ENCODE results near the gene ARHGEF11. TPM values are rescaled to one million over a fixed set of nuclear protein-coding genes. Genes with fewer than 3 reads are reported as not detected.

The ARHGEF11 gene
- total and polyA plus RNA-seq, 2 donors (not counting 1 experiment from before 2014, with no cell fraction given): 1.0 to 4.6 TPM

DNA sequence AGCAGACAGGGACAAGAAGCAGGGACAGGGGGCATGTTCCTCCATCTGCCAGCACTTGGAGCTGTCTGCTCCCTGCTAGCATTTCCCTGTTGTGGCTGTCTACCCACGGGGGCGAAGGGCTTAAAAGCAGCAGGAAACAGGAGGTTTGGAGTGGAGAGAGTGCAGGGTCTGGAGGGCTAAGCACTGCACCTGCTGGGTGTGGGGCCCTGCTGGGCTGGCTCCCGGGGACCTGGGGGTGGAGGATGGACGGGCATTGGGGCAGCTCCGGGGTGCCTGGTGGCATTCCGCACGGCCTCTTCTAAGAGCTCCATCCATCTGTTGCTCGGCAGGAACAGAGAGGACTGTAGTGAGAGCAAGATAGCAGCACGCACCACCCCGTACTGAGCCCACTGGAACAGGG is 103.9 kb downstream of the ARHGEF11 start:
- 93% methylated on average over 10 of the region's 10 CpGs for WGBS (ENCODE audit: insufficient coverage)
- Histone ChIP-seq H2AFZ (ENCODE audit: insufficient read depth, low read depth, low read length, poor library complexity, severe bottlenecking) (no peak overlapping the region), H3K27ac (ENCODE audit: low read length in 2 of 2) (no peak overlapping the region), H4K20me1 (ENCODE audit: control insufficient read depth, insufficient read depth, low read length, poor library complexity, severe bottlenecking) (no peaks in the 10 kb centered on the region), H3K9ac (ENCODE audit: low read length) (no peak overlapping the region), H3K36me3 (replicated peaks in 1 of 2; ENCODE audit: control extremely low read depth in 1 of 2, control insufficient read depth in 1 of 2, extremely low read depth in 1 of 2, insufficient read depth in 2 of 2, low read length in 1 of 2) (peaks cover 0 to 3% of the 10 kb centered on the region in 2 experiments), H3K79me2 (ENCODE audit: control insufficient read depth, insufficient read depth, low read length) (no peaks in the 10 kb centered on the region), H3K4me1 (ENCODE audit: control insufficient read depth in 2 of 2, insufficient read depth in 2 of 2, low read length in 2 of 2) (no peaks in the 10 kb centered on the region), H3K27me3 (replicated peaks in 1 of 4; ENCODE audit: control extremely low read depth in 1 of 4, control insufficient read depth in 3 of 4, insufficient read depth in 4 of 4, low read length in 3 of 4) (no peaks in the 10 kb centered on the region), H3K4me2 (replicated peaks; ENCODE audit: low read depth, low read length, poor library complexity, severe bottlenecking) (no peak overlapping the region), H3K9me3 (ENCODE audit: control extremely low read depth in 1 of 3, control insufficient read depth in 2 of 3, insufficient read depth in 1 of 3, low read length in 2 of 3) (no peaks in the 10 kb centered on the region), H3K4me3 (ENCODE audit: control extremely low read depth in 1 of 5, extremely low read depth in 1 of 5, insufficient read depth in 1 of 5, low read depth in 2 of 5, low read length in 4 of 5) (no peak overlapping the region)
- intact Hi-C loops (cut with micrococcal nuclease): no loop called here
- Mint-ChIP-seq H3K27ac (no peak overlapping the region), H3K4me1 (no peaks in the 10 kb centered on the region), H3K27me3 (peaks cover 4% of the 10 kb centered on the region), H3K9me3 (ENCODE audit: insufficient read depth) (no peaks in the 10 kb centered on the region), H3K4me3 (no peak overlapping the region)
- no peak for ATAC-seq (ENCODE audit: low read depth)
- TF ChIP-seq, protein P1, sequence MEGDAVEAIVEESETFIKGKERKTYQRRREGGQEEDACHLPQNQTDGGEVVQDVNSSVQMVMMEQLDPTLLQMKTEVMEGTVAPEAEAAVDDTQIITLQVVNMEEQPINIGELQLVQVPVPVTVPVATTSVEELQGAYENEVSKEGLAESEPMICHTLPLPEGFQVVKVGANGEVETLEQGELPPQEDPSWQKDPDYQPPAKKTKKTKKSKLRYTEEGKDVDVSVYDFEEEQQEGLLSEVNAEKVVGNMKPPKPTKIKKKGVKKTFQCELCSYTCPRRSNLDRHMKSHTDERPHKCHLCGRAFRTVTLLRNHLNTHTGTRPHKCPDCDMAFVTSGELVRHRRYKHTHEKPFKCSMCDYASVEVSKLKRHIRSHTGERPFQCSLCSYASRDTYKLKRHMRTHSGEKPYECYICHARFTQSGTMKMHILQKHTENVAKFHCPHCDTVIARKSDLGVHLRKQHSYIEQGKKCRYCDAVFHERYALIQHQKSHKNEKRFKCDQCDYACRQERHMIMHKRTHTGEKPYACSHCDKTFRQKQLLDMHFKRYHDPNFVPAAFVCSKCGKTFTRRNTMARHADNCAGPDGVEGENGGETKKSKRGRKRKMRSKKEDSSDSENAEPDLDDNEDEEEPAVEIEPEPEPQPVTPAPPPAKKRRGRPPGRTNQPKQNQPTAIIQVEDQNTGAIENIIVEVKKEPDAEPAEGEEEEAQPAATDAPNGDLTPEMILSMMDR (IDR thresholded peaks at IDR 0.05): no peak
- no peak for TF ChIP-seq EZH2 (IDR thresholded peaks at IDR 0.05; ENCODE audit: borderline replicate concordance, insufficient read depth, low read depth, low read length, poor library complexity, severe bottlenecking)
- no peak for DNase-seq
- POLR2A ChIA-PET: no interaction called here
- CTCF ChIA-PET: no interaction called here

GRCh38 chr1:156939786-156940334 is 105.7 kb downstream of the ARHGEF11 start:
- H3K4me1 ChIP-seq (ENCODE audit: control insufficient read depth in 2 of 2, insufficient read depth in 2 of 2, low read length in 2 of 2): no peaks in the 10 kb centered on the region
- POLR2A ChIA-PET: no interaction called here
- no peak for TF ChIP-seq EZH2 (IDR thresholded peaks at IDR 0.05; ENCODE audit: borderline replicate concordance, insufficient read depth, low read depth, low read length, poor library complexity, severe bottlenecking)
- TF ChIP-seq, protein P1 (IDR thresholded peaks at IDR 0.05): no peak
- no peak overlapping the region for H3K4me3 Mint-ChIP-seq
- no peaks in the 10 kb centered on the region for H3K9me3 ChIP-seq (ENCODE audit: control extremely low read depth in 1 of 3, control insufficient read depth in 2 of 3, insufficient read depth in 1 of 3, low read length in 2 of 3)
- H4K20me1 ChIP-seq (ENCODE audit: control insufficient read depth, insufficient read depth, low read length, poor library complexity, severe bottlenecking): no peaks in the 10 kb centered on the region
- DNase-seq (no peak), ATAC-seq (ENCODE audit: low read depth) (no peak)
- no peak overlapping the region for H3K9ac ChIP-seq (ENCODE audit: low read length)
- WGBS (ENCODE audit: insufficient coverage): 92% methylated on average over 13 of the region's 13 CpGs
- intact Hi-C loops (cut with micrococcal nuclease): no loop called here
- no peak overlapping the region for H3K4me2 ChIP-seq (replicated peaks; ENCODE audit: low read depth, low read length, poor library complexity, severe bottlenecking)
- H3K9me3 Mint-ChIP-seq (ENCODE audit: insufficient read depth): no peaks in the 10 kb centered on the region
- no peaks in the 10 kb centered on the region for H3K79me2 ChIP-seq (ENCODE audit: control insufficient read depth, insufficient read depth, low read length)
- peaks cover 0 to 3% of the 10 kb centered on the region in 2 experiments for H3K36me3 ChIP-seq (replicated peaks in 1 of 2; ENCODE audit: control extremely low read depth in 1 of 2, control insufficient read depth in 1 of 2, extremely low read depth in 1 of 2, insufficient read depth in 2 of 2, low read length in 1 of 2)
- H3K27ac ChIP-seq (ENCODE audit: low read length in 2 of 2): no peak overlapping the region
- H3K27ac Mint-ChIP-seq: no peak overlapping the region
- H3K27me3 Mint-ChIP-seq: peaks cover 7% of the 10 kb centered on the region
- CTCF ChIA-PET: interaction anchor here (0.6 to 1.6 kb wide), 2 partner anchors 12 to 102 kb away, joined by 3 to 4 read pairs; no protein-coding TSS in a partner anchor
- no peak overlapping the region for H2AFZ ChIP-seq (ENCODE audit: insufficient read depth, low read depth, low read length, poor library complexity, severe bottlenecking)
- no peaks in the 10 kb centered on the region for H3K27me3 ChIP-seq (replicated peaks in 1 of 4; ENCODE audit: control extremely low read depth in 1 of 4, control insufficient read depth in 3 of 4, insufficient read depth in 4 of 4, low read length in 3 of 4)
- H3K4me3 ChIP-seq (ENCODE audit: control extremely low read depth in 1 of 5, extremely low read depth in 1 of 5, insufficient read depth in 1 of 5, low read depth in 2 of 5, low read length in 4 of 5): no peak overlapping the region
- no peaks in the 10 kb centered on the region for H3K4me1 Mint-ChIP-seq

Measured in B cell (primary cell).